PC-9 (cell line): ENCODE measurements around the gene ARV1. TPM values are rescaled to one million over a fixed set of nuclear protein-coding genes. Genes with fewer than 3 reads are reported as not detected.

Source experiments
- BruUV-seq: library from RNA; stranded (reverse); fragments of 400-500 nt; replicated peaks from 2 replicates; lab custom pipeline; 2021; lab: Mats Ljungman, UMichigan
- CTCF ChIA-PET: fragments of 300-600 bp; sonication (Branson Sonifier 250); formaldehyde crosslinking; loops from one replicate; lab custom pipeline; 2022; ENCODE audit warnings: antibody characterized with exemption; lab: Charles Lee
- POLR2A ChIA-PET: fragments of 300-600 bp; sonication (Branson Sonifier 250); formaldehyde crosslinking; loops from one replicate; lab custom pipeline; 2022; ENCODE audit warnings: antibody characterized with exemption; ENCODE audit not compliant: unreplicated experiment; lab: Charles Lee
- DNase-seq, 2 experiments: peaks; one replicate each; pipeline versions ENCODE4 v3.0.0 to v3.0.0-alpha.2; 2015 to 2022; ENCODE audit warnings: mixed read lengths in 1 of 2
- H2AFZ ChIP-seq: fragments of 200-600 bp; sonication (generic); 2 replicates; pipeline ENCODE4 v1.8.1; 2017; ENCODE audit warnings: antibody characterized with exemption
- H3F3A ChIP-seq: fragments of 200-600 bp; sonication (generic); 2 replicates; pipeline ENCODE4 v1.8.1; 2017; ENCODE audit warnings: antibody characterized with exemption, mild to moderate bottlenecking, low read depth; ENCODE audit not compliant: insufficient read depth
- H3K27ac ChIP-seq: fragments of 200-600 bp; sonication (generic); 2 replicates; pipeline ENCODE4 v1.6.1; 2016; ENCODE audit warnings: mixed run types
- H3K27me3 ChIP-seq: fragments of 200-600 bp; sonication (generic); 2 replicates; pipeline ENCODE4 v1.6.1; 2016; ENCODE audit warnings: low read depth, mixed run types; ENCODE audit not compliant: insufficient read depth
- H3K36me3 ChIP-seq: fragments of 200-600 bp; sonication (generic); 2 replicates; pipeline ENCODE4 v1.6.1; 2016; ENCODE audit warnings: low read depth, mixed run types
- H3K4me1 ChIP-seq: fragments of 200-600 bp; sonication (generic); replicated peaks from 2 replicates; pipeline ENCODE4 v1.6.1; 2016; ENCODE audit warnings: mixed run types; ENCODE audit not compliant: insufficient read depth
- H3K4me2 ChIP-seq: fragments of 200-600 bp; sonication (generic); 2 replicates; pipeline ENCODE4 v1.6.1; 2017; ENCODE audit warnings: mixed run types
- H3K4me3 ChIP-seq: fragments of 200-600 bp; sonication (generic); 2 replicates; pipeline ENCODE4 v1.6.1; 2016; ENCODE audit warnings: mixed run types
- H3K79me2 ChIP-seq: fragments of 200-600 bp; sonication (generic); 2 replicates; pipeline ENCODE4 v1.6.1; 2017; ENCODE audit warnings: low read depth, mixed run types
- H3K9me2 ChIP-seq: fragments of 200-600 bp; sonication (generic); 2 replicates; pipeline ENCODE4 v1.8.1; 2017; ENCODE audit warnings: mild to moderate bottlenecking; ENCODE audit not compliant: insufficient read depth
- H3K9me3 ChIP-seq: fragments of 200-600 bp; sonication (generic); 2 replicates; pipeline ENCODE4 v1.8.1; 2016; ENCODE audit warnings: low read depth; ENCODE audit not compliant: insufficient read depth
- H4K20me1 ChIP-seq: fragments of 200-600 bp; sonication (generic); 2 replicates; pipeline ENCODE4 v1.8.1; 2017; ENCODE audit not compliant: insufficient read depth
- CTCF ChIP-seq: fragments of 200-600 bp; sonication (generic); conservative IDR thresholded peaks from 2 replicates; pipeline ENCODE4 v1.6.1; 2017; ENCODE audit warnings: mixed run types, antibody characterized with exemption, mild to moderate bottlenecking, moderate library complexity
- EZH2 ChIP-seq: fragments of 200-600 bp; sonication (generic); IDR thresholded peaks from 2 replicates; pipeline ENCODE4 v1.8.0; 2017; ENCODE audit warnings: antibody characterized with exemption, low read depth
- intact Hi-C: fragments of 100-400 bp; cut with micrococcal nuclease; formaldehyde crosslinking; loops from one replicate; pipeline ENCODE4 v1.10.0; 2022; ENCODE audit not compliant: unreplicated experiment
- total RNA-seq: library from RNA; stranded (reverse); gene quantifications from 2 replicates; pipeline ENCODE4 v1.2.3, GENCODE V29; 2021

The ARV1 gene
- total RNA-seq, 1 experiment from 2014 or later, result 12.0 TPM

- H3K36me3 ChIP-seq, result no peaks in the 10 kb centered on the region
- no peaks in the 10 kb centered on the region for H3K9me2 ChIP-seq
- BruUV-seq, result no TSS peak
- H4K20me1 ChIP-seq, result no peaks in the 10 kb centered on the region; the same call in 1 of the 2 replicates
- H3K4me3 ChIP-seq, result no peak overlapping the region
- no peaks in the 10 kb centered on the region; the same call in 1 of the 2 replicates for H3K79me2 ChIP-seq
- ChIA-PET CTCF (no interaction called here), POLR2A (no interaction called here)
- H3F3A ChIP-seq, result 0 out of 2 replicates have a peak, but pooled peaks cover 2% of the 10 kb centered on the region
- H3K9me3 ChIP-seq, result no peaks in the 10 kb centered on the region
- H3K27ac ChIP-seq, result no peak overlapping the region
- DNase-seq, result no peak
- no peaks in the 10 kb centered on the region for H3K4me1 ChIP-seq
- no peak overlapping the region for H2AFZ ChIP-seq
- H3K4me2 ChIP-seq, result no peak overlapping the region
- no peak for TF ChIP-seq CTCF
- TF ChIP-seq EZH2, result no peak
- intact Hi-C loops, result no loop called here
- H3K27me3 ChIP-seq, result no peaks in the 10 kb centered on the region
These were observed 8.1 kb downstream of the ARV1 start for GRCh38 chr1:230986976-230987375.

- intact Hi-C loops, result no loop called here
- Histone ChIP-seq H4K20me1 (no peaks in the 10 kb centered on the region; the same call in 1 of the 2 replicates), H2AFZ (no peak overlapping the region), H3K4me2 (no peak overlapping the region), H3K79me2 (no peaks in the 10 kb centered on the region; the same call in 1 of the 2 replicates), H3K36me3 (no peaks in the 10 kb centered on the region), H3K27ac (no peak overlapping the region), H3K4me3 (no peak overlapping the region), H3K9me3 (no peaks in the 10 kb centered on the region), H3K27me3 (no peaks in the 10 kb centered on the region), H3F3A (0 out of 2 replicates have a peak, but pooled peaks cover 2% of the 10 kb centered on the region), H3K9me2 (no peaks in the 10 kb centered on the region), H3K4me1 (no peaks in the 10 kb centered on the region)
- BruUV-seq, result no TSS peak
- no peak for TF ChIP-seq EZH2
- no peak for TF ChIP-seq CTCF
- ChIA-PET POLR2A (no interaction called here), CTCF (no interaction called here)
- no peak for DNase-seq
These were observed 8.6 kb downstream of the ARV1 start for GRCh38 chr1:230987448-230987847.

- H3F3A ChIP-seq, result 0 out of 2 replicates have a peak, but pooled peaks cover 2% of the 10 kb centered on the region
- TF ChIP-seq CTCF (no peak), EZH2 (no peak)
- H3K4me1 ChIP-seq, result no peaks in the 10 kb centered on the region
- H4K20me1 ChIP-seq, result no peaks in the 10 kb centered on the region; the same call in 1 of the 2 replicates
- DNase-seq, result no peak
- H3K9me2 ChIP-seq, result no peaks in the 10 kb centered on the region
- no peak overlapping the region for H3K4me2 ChIP-seq
- no peaks in the 10 kb centered on the region for H3K9me3 ChIP-seq
- H3K27ac ChIP-seq, result no peak overlapping the region
- H3K27me3 ChIP-seq, result no peaks in the 10 kb centered on the region
- ChIA-PET CTCF (no interaction called here), POLR2A (no interaction called here)
- no peak overlapping the region for H2AFZ ChIP-seq
- H3K79me2 ChIP-seq, result no peaks in the 10 kb centered on the region; the same call in 1 of the 2 replicates
- no peaks in the 10 kb centered on the region; the same call in 1 of the 2 replicates for H3K36me3 ChIP-seq
- BruUV-seq, result no TSS peak
- no peak overlapping the region for H3K4me3 ChIP-seq
- intact Hi-C loops, result no loop called here
These were observed 13.3 kb downstream of the ARV1 start for GRCh38 chr1:230992100-230992774.
